HL-60 (cell line): ENCODE measurements around the gene ATP5PO.

Source experiments
- DNase-seq, 2 experiments: peaks; one replicate each; pipeline ENCODE4 v3.0.0-alpha.2; 2010 to 2020; ENCODE audit warnings: low read depth in 1 of 2, low spot score in 1 of 2
- H3K27ac ChIP-seq: fragments of 250-450 bp; sonication (Bioruptor Pico); replicated peaks from 2 replicates; pipeline ENCODE4 v1.5.1; 2020; ENCODE audit warnings: mild to moderate bottlenecking, moderate library complexity
- H3K27me3 ChIP-seq: fragments of 250-450 bp; sonication (Bioruptor Pico); 2 replicates; pipeline ENCODE4 v1.5.1; 2021; ENCODE audit warnings: mild to moderate bottlenecking, moderate library complexity; ENCODE audit not compliant: insufficient read depth, poor library complexity, severe bottlenecking
- H3K4me3 ChIP-seq: replicated peaks from 2 replicates; pipeline ENCODE4 v1.5.1; 2011; ENCODE audit warnings: mild to moderate bottlenecking, control low read depth, low read length; ENCODE audit not compliant: insufficient read depth
- CTCF ChIP-seq: IDR thresholded peaks from one replicate; pipeline ENCODE4 v1.5.1; 2011; ENCODE audit warnings: low read length, control low read depth, inconsistent platforms; ENCODE audit not compliant: insufficient read depth
- GABPA ChIP-seq: IDR thresholded peaks from 2 replicates; pipeline ENCODE4 v1.6.1; 2012; ENCODE audit warnings: low read depth
- POLR2AphosphoS5 ChIP-seq: IDR thresholded peaks from 2 replicates; pipeline ENCODE4 v1.6.1; 2012; ENCODE audit warnings: low read depth
- REST ChIP-seq: IDR thresholded peaks from 2 replicates; pipeline ENCODE4 v1.6.1; 2012; ENCODE audit warnings: low read depth; ENCODE audit not compliant: insufficient replicate concordance
- SPI1 ChIP-seq: IDR thresholded peaks from 2 replicates; pipeline ENCODE4 v1.6.1; 2012; ENCODE audit warnings: low read depth, mild to moderate bottlenecking, borderline replicate concordance

The ATP5PO gene

DNA sequence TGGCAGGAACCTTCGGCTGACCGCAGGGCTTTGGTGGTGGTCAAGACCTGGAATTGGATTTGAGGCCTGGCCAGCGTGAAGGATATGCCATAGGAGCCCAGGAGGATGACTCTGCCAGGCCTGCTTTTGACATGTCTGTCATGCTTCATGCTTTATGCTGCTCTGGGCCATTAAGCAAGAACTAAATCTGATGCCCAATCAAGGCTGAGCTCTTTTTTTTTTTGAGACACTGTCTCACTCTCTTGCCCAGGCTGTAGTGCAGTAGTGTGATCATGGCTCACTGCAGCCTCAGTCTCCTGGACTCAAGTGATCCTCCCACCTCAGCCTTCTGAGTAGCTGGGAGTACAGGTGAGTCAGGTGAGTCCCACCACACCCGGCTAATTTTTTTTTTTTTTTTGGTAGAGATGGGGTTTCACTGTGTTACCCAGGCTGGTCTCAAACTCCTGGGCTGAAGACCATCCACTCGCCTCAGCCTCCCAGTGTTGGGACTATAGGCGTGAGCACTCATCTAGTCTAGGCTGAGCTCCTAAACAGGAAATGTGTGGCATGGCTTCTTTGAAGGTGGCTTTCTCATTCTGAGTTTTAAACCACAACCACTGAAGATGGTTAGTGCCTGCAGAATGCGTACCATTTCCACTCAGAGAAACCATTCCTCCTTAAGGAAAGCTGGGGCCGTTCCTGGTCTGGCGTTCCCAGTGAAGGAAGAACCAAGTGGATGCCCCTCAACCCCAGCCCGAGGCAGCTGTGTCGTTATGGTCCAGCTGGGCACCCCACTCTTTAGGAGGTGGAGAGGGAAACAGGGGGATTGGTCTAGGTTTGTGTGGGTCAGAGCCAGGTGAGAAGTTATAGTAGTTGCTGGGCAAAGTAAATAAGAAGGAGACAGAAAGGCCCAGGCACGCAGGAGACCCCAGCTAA lies 34.2 kb upstream of the ATP5PO start:
- TF ChIP-seq REST (no peak), SPI1 (no peak), CTCF (no peak), GABPA (no peak), POLR2AphosphoS5 (no peak)
- H3K27me3 ChIP-seq: no peaks in the 10 kb centered on the region
- H3K27ac ChIP-seq: peak overlapping the region; percentile 75; the same call in 1 of the 2 replicates
- no peak overlapping the region for H3K4me3 ChIP-seq
- no peak for DNase-seq

DNA sequence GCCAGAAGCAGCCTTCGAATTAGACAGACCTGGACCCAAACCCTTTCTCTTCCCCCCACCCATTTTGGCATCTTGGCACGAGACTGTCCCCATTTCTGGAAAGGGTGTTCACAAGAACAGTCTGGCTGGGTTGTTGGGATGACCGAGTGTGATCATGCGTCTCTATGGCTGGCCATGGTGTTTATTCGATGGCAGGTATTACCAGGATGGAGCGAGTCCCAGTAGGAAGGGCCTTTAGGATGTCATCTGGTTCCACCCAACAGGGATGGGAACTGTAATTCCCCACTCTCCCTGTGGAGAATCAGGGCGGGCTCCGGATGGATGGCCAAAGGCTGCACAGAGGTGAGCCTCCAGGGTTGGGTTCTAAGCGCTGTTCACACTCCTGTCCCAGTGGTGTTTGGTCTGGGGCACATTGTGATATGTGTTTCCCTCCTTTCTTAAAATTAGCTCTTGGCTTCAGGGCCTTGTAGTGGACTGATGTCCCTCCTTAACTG lies 33.4 kb upstream of the ATP5PO start:
- no peak for TF ChIP-seq SPI1
- no peak for TF ChIP-seq POLR2AphosphoS5
- TF ChIP-seq REST: no peak
- no peak for TF ChIP-seq GABPA
- no peak for TF ChIP-seq CTCF
- H3K27ac ChIP-seq: peak overlapping the region; percentile 75
- no peak for DNase-seq
- H3K4me3 ChIP-seq: no peak overlapping the region
- H3K27me3 ChIP-seq: no peaks in the 10 kb centered on the region

- Histone ChIP-seq H3K27ac (peak overlapping the region; percentile 75), H3K4me3 (no peak overlapping the region), H3K27me3 (no peaks in the 10 kb centered on the region)
- DNase-seq: peak in 1 of 2 experiments; percentile 79
- TF ChIP-seq GABPA (peak; percentile 67), POLR2AphosphoS5 (peak; percentile 45), CTCF (no peak), SPI1 (peak; percentile 70; the same call in 1 of the 2 replicates), REST (no peak)
These were observed 32.7 kb upstream of the ATP5PO start for GRCh38 chr21:33948096-33948950.
